Activated T-helper 17 cell treated with anti-CD3 and anti-CD28 coated beads, Interleukin-2, amount 50 U/mL, for 72 hours (primary cell): ENCODE results near the gene OCA2. TPM values are rescaled to one million over a fixed set of nuclear protein-coding genes. Genes with fewer than 3 reads are reported as not detected.

ENCODE experiments used
- ATAC-seq: fragments of 150-1000 bp; cut with Tn5 transposase; replicated peaks from 2 replicates; pipeline ENCODE4 v1.10.0; 2021; ENCODE audit warnings: mild to moderate bottlenecking, moderate library complexity
- H3K27ac Mint-ChIP-seq: one replicate; pipeline ENCODE4 v1.8.0; 2022; ENCODE audit warnings: mixed read lengths
- H3K27me3 Mint-ChIP-seq: one replicate; pipeline ENCODE4 v1.8.0; 2022; ENCODE audit warnings: mixed read lengths
- H3K36me3 Mint-ChIP-seq: one replicate; pipeline ENCODE4 v1.8.0; 2022; ENCODE audit warnings: low read depth, mild to moderate bottlenecking, mixed read lengths
- H3K4me1 Mint-ChIP-seq: one replicate; pipeline ENCODE4 v1.8.0; 2022; ENCODE audit warnings: mixed read lengths
- H3K4me3 Mint-ChIP-seq: one replicate; pipeline ENCODE4 v1.8.0; 2022; ENCODE audit warnings: mild to moderate bottlenecking, mixed read lengths
- H3K9me3 Mint-ChIP-seq: one replicate; pipeline ENCODE4 v1.8.0; 2022; ENCODE audit warnings: mixed read lengths
- total RNA-seq, 2 donors: library from RNA; stranded (reverse); gene quantifications; one replicate each; pipeline ENCODE4 v1.2.3, GENCODE V29; 2022

Gene OCA2
- total RNA-seq, 2 donors from 2014 or later: not detected

DNA sequence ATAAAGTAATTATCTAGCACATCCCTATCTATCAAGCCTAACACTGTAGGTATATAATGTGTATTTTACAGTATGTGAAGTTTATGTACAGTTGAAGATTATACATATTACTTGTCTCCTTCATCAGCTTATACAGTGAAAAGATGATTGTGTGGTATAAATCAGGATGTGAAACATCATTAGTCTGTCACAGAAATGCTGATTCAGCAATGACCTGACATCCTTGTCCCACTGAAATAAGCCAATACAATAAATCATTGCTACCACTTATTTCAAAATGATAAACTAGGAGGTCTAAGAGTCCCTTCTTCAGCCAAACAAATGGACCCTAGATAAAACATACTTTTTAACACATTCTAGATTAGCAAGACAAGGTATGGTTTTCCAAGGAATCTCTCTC, 225.3 kb downstream of the OCA2 start:
- no peak overlapping the region for H3K27ac Mint-ChIP-seq
- ATAC-seq: no peak
- H3K4me1 Mint-ChIP-seq: no peaks in the 10 kb centered on the region
- no peaks in the 10 kb centered on the region for H3K9me3 Mint-ChIP-seq
- H3K4me3 Mint-ChIP-seq: no peak overlapping the region
- no peaks in the 10 kb centered on the region for H3K27me3 Mint-ChIP-seq
- H3K36me3 Mint-ChIP-seq: no peaks in the 10 kb centered on the region

DNA sequence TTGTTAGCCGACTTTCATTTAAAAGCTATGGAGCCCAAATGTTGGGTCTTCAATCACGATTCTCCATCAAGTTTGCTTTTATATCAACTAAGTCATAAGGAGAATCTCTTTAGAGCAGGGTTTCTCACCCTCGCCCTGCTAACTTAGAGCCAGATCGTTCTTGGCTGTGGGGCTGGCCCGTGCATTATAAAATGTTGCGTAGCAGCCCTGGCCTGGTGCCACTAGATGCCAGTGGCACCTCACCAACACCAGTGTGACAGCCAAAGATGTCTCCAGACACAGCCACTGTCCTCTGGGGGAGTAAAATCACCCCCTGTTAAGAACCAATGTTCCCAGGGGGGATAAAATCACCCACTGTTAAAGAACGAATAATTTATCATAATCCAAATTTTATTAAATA, 226.1 kb downstream of the OCA2 start:
- Mint-ChIP-seq H3K36me3 (no peaks in the 10 kb centered on the region), H3K9me3 (peaks cover 3% of the 10 kb centered on the region), H3K4me3 (no peak overlapping the region), H3K27ac (no peak overlapping the region), H3K4me1 (no peaks in the 10 kb centered on the region), H3K27me3 (no peaks in the 10 kb centered on the region)
- no peak for ATAC-seq

DNA sequence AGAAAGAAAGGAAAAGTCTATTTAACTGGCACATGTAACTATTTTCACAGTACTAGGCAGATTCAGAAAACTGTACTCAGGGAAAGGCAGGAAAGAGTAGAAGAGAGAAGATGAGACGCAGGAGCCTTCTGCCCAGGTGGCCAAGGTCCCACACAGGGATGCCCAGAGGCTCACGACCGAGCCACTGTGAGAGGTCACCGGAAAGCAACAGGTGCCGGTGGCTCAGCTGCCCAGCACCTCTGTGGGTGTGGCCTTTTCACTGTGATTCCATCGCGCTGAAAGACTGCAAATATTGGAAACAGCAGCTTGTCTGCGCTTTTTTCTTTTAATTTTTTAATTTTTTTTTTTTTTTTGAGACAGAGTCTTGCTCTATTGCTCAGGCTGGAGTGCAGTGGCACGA, 226.8 kb downstream of the OCA2 start:
- Mint-ChIP-seq H3K4me1 (no peaks in the 10 kb centered on the region), H3K27me3 (no peaks in the 10 kb centered on the region), H3K4me3 (no peak overlapping the region), H3K36me3 (no peaks in the 10 kb centered on the region), H3K9me3 (peaks cover 3% of the 10 kb centered on the region), H3K27ac (no peak overlapping the region)
- no peak for ATAC-seq

DNA sequence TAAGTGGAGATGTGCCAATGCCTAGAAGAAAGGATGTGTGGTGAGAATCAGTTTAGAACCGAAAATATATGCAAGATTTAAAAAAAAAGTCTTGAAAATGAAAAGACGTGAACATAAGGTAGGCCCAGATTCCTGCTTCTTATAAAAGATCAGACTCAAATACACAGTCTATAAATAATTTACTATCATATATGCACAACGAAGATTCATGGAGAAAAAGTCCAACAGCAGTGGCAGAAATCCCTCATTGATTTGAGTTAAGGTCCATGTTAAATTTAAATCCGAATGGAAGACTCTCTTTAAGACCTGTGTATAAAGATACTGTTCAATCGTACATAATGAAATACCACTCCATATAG, 227.2 kb downstream of the OCA2 start:
- no peak overlapping the region for H3K4me3 Mint-ChIP-seq
- H3K4me1 Mint-ChIP-seq: no peaks in the 10 kb centered on the region
- no peak for ATAC-seq
- H3K27ac Mint-ChIP-seq: no peak overlapping the region
- H3K27me3 Mint-ChIP-seq: no peaks in the 10 kb centered on the region
- H3K36me3 Mint-ChIP-seq: no peaks in the 10 kb centered on the region
- H3K9me3 Mint-ChIP-seq: peaks cover 3% of the 10 kb centered on the region

DNA sequence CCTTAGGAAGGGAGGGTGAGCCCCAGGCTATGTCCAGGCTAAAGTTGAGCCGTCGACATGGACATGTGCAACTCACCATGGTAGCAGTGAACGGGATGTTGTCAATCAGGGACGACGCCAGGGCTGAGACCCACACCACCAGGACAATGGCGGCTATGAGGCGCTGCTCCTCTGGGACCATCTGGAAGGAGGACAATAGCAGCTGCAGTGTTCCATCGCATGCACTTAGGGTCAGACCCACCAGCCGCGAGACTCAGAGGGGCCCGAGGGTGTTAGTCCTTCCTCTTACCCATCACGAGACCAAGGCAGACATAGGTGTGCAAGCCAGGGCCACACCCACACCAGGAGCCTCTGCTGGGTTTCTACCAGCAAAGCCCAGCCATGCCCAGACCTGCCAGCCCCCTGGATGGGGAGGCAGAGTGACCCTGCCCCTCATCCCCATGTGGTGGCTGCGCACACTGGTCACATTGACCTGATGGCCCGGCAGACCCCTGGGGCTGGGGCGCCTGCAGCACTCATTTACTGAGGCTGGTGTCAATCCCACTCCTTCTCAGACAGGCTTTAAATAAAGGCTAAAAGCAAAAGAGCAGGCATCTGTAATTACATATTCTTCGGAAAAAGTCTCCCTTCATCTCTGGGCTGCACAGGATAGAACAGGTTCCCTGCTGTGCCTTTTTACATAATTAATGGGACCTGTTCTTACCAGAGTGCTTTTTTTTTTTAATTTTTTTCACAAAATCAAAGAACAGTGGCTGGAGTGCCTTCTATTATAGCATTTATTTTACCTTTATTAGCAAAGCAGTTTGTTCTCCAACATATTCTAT, 227.8 kb downstream of the OCA2 start:
- H3K9me3 Mint-ChIP-seq: peaks cover 3% of the 10 kb centered on the region
- H3K27me3 Mint-ChIP-seq: no peaks in the 10 kb centered on the region
- H3K36me3 Mint-ChIP-seq: no peaks in the 10 kb centered on the region
- no peak overlapping the region for H3K27ac Mint-ChIP-seq
- no peak overlapping the region for H3K4me3 Mint-ChIP-seq
- no peak for ATAC-seq
- H3K4me1 Mint-ChIP-seq: no peaks in the 10 kb centered on the region

DNA sequence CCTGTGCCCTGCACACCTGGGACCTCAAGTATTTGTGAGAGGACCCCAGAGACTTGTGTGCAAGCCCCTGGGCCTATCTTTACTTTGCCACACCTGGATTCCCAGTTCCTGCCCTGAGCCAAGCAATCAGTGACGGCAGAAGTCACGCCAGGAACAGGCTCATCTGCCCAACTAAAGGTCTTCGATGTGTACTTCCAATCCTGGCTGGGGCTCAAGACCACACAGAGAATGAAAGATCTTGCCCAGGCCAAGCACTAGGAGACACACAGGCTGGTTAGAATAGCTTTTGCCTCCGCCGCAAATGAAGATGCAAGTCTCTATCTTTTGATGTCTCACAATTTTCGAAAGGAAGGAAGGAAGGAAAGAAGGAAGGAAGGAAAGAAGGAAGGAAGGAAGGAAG, 228.8 kb downstream of the OCA2 start:
- H3K27ac Mint-ChIP-seq: no peak overlapping the region
- no peaks in the 10 kb centered on the region for H3K36me3 Mint-ChIP-seq
- no peaks in the 10 kb centered on the region for H3K27me3 Mint-ChIP-seq
- no peak overlapping the region for H3K4me3 Mint-ChIP-seq
- no peaks in the 10 kb centered on the region for H3K4me1 Mint-ChIP-seq
- ATAC-seq: no peak
- peaks cover 3% of the 10 kb centered on the region for H3K9me3 Mint-ChIP-seq

DNA sequence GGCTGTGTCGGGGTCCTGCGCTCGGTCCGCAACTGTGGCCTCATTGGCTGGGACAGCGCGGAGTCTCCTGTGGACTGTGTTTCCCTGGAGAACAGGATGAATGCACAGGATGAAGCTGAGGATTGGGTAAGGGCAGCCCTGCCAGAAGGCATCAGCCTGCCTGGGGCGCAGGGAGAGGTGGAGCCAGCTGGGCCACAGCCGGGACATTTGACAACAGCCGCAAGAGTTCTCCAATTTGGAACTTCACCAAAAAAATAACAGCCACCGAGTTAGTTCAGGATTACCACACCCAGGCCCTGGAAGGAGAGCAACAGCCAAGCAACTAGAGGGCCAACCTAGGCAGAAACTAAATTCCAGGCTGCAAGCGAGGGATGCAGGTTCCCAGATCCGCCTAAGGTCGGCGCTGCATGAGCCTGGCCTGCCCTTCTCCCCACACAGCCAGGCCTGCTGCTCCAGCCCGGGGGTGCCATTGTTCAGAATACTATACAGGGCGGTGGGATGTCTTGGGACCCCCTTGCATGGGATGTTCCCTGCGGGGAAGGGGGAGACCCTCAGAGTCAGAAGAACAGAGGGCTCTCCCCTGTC, 229.3 kb downstream of the OCA2 start:
- H3K36me3 Mint-ChIP-seq: no peaks in the 10 kb centered on the region
- H3K27ac Mint-ChIP-seq: no peak overlapping the region
- no peak overlapping the region for H3K4me3 Mint-ChIP-seq

DNA sequence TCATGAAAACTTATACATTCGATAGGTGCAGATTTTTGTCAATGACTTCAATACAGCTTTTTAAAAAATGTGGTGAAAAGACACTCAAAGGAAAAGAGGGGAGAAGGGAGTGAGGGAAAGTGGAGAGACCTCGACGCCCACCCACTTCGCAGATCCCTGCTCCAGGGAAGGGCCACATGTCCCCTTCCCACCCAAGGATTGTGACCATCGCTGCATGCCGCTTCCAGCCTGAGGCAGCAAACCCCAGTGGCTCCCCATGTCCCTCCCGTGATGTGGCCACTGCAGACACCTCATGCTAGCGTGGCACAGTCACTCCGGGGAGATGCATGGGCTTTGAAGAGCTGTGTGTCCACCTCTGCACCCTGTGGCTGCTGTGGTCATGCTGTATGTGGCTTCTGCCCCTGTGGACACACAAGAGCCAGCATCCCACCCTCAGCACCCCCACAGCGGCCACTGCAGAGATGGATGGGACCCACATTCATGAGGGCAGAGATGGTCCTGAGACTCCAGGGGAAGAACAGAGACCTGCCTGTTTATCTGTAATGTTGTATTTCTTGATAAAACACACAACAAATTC, 230.2 kb downstream of the OCA2 start:
- no peak overlapping the region for H3K4me3 Mint-ChIP-seq
- no peak overlapping the region for H3K27ac Mint-ChIP-seq
- H3K27me3 Mint-ChIP-seq: no peaks in the 10 kb centered on the region
- peaks cover 3% of the 10 kb centered on the region for H3K9me3 Mint-ChIP-seq
- no peaks in the 10 kb centered on the region for H3K4me1 Mint-ChIP-seq
- H3K36me3 Mint-ChIP-seq: no peaks in the 10 kb centered on the region
- no peak for ATAC-seq

More for the DNA sequence above, 229.3 kb downstream of the OCA2 start:
- Mint-ChIP-seq H3K27me3 (no peaks in the 10 kb centered on the region), H3K9me3 (peaks cover 3% of the 10 kb centered on the region), H3K4me1 (no peaks in the 10 kb centered on the region)
- no peak for ATAC-seq

DNA sequence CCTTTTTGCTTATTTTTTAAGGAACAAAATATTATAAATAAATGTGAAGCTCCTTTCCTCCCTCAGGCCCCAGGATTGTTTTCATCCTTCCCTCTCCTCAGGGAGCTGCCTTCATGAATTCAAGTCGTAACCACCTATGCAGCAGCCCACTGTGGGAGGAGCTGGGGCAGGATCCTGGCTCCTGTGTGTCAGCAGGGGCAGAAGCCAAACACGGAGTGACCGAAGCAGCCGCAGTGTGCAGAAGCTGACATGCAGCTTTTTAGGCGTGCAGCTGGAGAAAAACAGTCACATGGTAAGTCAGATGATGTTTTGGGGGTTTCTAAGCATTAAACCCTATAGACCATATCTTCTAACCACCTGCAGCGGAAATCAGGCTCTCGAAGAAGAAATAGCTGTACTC, 231.3 kb downstream of the OCA2 start:
- no peak overlapping the region for H3K27ac Mint-ChIP-seq
- H3K4me1 Mint-ChIP-seq: no peaks in the 10 kb centered on the region
- peaks cover 8% of the 10 kb centered on the region for H3K9me3 Mint-ChIP-seq
- no peak overlapping the region for H3K4me3 Mint-ChIP-seq
- no peaks in the 10 kb centered on the region for H3K27me3 Mint-ChIP-seq
- no peak for ATAC-seq
- H3K36me3 Mint-ChIP-seq: no peaks in the 10 kb centered on the region

DNA sequence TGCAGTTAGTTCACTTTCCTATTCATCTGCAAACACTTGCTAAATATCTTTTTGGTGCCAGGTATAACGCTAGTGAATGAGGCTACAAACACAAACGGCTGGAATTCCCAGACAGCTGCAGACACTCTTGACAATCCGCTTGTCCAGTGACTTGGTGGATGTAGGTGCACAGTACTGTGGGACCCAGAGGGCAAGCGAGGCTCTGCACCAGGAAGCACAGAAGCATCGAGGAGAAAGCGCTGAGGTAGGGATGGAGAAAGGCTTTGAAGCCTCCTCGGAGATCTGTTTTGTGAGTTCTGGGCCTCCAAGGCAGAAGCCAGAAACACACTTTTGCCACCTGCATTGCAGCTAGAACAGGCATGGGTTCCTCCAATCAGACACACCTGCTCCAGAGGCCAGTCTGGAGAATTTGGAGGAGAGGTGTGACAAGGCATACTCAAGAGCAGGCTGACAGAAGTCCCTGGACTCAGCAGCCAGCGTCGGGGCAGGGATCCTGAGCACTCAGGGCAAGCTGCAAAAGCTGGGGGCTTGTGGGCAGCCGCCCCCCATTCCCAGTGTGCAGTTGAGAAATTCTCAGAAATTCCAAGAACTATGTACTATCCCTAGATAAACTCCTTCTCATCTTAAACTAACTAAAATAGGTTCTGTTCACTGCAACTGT, 232.5 kb downstream of the OCA2 start:
- H3K4me1 Mint-ChIP-seq: no peaks in the 10 kb centered on the region
- H3K27ac Mint-ChIP-seq: no peak overlapping the region
- no peak overlapping the region for H3K4me3 Mint-ChIP-seq
- H3K27me3 Mint-ChIP-seq: no peaks in the 10 kb centered on the region
- ATAC-seq: no peak
- H3K9me3 Mint-ChIP-seq: peaks cover 8% of the 10 kb centered on the region
- H3K36me3 Mint-ChIP-seq: no peaks in the 10 kb centered on the region

DNA sequence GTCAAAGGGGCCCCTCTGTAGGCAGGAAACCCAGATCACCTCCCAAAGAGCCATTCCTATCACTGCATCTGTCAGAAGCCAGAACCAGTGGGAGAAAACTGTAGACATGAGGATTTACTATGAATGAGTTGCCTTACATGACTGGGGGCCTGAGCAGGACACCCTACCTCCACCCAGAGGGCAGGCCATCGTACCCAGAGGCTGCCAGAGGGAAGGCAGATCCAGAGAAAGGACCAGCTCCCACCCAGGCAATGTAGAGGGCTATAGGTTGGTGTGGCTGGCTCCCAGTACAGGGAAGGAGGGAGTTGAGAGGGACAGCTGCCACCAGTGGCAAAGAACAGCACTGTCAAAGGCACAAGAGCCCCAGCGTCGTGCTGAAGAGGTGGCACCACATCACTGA, 233.2 kb downstream of the OCA2 start:
- ATAC-seq: no peak

DNA sequence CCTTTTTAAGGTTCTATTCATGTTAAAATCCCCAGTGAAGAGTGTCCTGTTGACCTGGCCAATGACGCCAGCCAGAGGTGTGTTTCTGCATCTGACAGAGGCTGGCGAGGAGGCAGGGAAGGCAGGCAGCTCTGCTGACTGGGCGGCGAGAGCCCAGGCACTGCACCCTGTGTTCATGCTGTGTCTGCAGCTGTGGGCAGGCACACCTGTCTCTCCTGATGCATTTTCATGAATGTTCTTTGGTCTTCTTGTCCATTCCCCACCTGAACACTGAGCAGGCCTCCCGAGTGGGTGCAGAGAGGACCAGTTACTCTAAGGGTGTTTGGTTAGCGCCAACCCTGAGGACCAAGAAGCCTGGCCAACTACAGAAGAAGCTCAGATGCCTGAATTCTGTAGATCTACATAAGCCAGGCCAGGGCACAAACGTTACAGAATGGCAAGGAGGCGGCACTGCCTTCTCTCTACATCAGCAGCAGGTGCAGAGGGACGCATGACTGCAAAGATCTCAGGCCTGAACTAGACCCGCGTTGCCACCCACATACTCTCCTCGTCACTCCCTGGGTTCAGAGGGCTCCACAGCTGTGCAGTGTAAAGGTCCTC, 233.7 kb downstream of the OCA2 start:
- no peak overlapping the region for H3K4me3 Mint-ChIP-seq
- peaks cover 19% of the 10 kb centered on the region for H3K9me3 Mint-ChIP-seq
- no peak for ATAC-seq
- H3K36me3 Mint-ChIP-seq: no peaks in the 10 kb centered on the region
- H3K4me1 Mint-ChIP-seq: no peaks in the 10 kb centered on the region
- no peaks in the 10 kb centered on the region for H3K27me3 Mint-ChIP-seq
- no peak overlapping the region for H3K27ac Mint-ChIP-seq

More for the DNA sequence above, 233.2 kb downstream of the OCA2 start:
- H3K27ac Mint-ChIP-seq: no peak overlapping the region
- H3K27me3 Mint-ChIP-seq: no peaks in the 10 kb centered on the region
- no peaks in the 10 kb centered on the region for H3K4me1 Mint-ChIP-seq
- H3K36me3 Mint-ChIP-seq: no peaks in the 10 kb centered on the region
- no peak overlapping the region for H3K4me3 Mint-ChIP-seq
- H3K9me3 Mint-ChIP-seq: peaks cover 15% of the 10 kb centered on the region

DNA sequence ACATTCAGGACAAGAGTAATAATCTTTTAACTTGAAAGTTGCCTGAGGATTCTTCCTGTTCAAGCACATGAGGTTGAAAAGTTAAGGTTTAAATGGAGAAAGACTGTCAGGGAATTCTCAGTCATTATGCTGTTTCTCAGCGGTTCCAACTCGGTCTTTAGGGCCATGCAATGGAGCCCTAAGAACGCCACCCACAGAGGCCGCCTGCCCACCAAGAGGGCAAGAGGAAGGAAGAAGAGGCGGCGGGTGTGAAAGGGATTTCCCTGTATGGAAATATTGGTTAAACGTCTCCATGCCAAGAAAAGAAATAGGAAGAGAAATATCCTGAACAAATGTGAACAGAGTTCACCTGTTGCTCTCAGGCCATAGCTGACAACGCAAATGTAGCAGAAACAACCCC, 234.4 kb downstream of the OCA2 start:
- no peak overlapping the region for H3K4me3 Mint-ChIP-seq
- ATAC-seq: no peak
- no peaks in the 10 kb centered on the region for H3K4me1 Mint-ChIP-seq
- H3K27me3 Mint-ChIP-seq: no peaks in the 10 kb centered on the region
- H3K9me3 Mint-ChIP-seq: peaks cover 19% of the 10 kb centered on the region
- H3K27ac Mint-ChIP-seq: no peak overlapping the region
- H3K36me3 Mint-ChIP-seq: no peaks in the 10 kb centered on the region

DNA sequence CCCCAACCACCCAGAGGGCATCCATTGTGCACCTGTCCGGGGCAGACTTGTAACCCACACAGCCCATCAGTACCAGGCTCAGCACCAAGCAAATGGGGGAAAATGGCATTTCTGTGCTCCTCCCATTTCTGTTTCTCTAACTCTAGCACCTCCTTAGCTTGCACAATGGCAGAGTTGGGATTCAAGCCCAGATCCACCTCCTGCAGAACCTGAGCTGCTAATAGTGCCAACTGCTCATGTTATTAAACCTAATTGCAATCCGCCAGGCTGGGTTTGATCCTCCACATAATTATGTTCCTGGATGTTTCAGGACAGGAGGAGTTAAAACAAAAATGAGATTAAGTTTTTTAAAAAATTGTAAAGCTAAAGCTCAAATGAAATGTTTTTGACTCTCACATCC, 235.0 kb downstream of the OCA2 start:
- Mint-ChIP-seq H3K4me1 (no peaks in the 10 kb centered on the region), H3K9me3 (peaks cover 19% of the 10 kb centered on the region), H3K27me3 (no peaks in the 10 kb centered on the region)

More for the DNA sequence above, 235.0 kb downstream of the OCA2 start:
- Mint-ChIP-seq H3K27ac (no peak overlapping the region), H3K4me3 (no peak overlapping the region), H3K36me3 (no peaks in the 10 kb centered on the region)
- ATAC-seq: no peak
